K562 (cell line): ENCODE measurements around the gene FAM110D. TPM values are rescaled to one million over a fixed set of nuclear protein-coding genes. Genes with fewer than 3 reads are reported as not detected.

Source experiments
- ATAC-seq: fragments of 200-7000 bp; cut with Tn5 transposase; 3 replicates; pipeline ENCODE4 v1.9.1; 2020; ENCODE audit warnings: moderate library complexity
- BruUV-seq: library from RNA; stranded (reverse); fragments of 400-500 nt; replicated peaks from 2 replicates; lab custom pipeline; 2021; lab: Mats Ljungman, UMichigan
- CTCF ChIA-PET: fragments of 300-600 bp; formaldehyde crosslinking; extraction: SDS; loops from one replicate; lab custom pipeline; 2021; ENCODE audit warnings: low intra/inter-chr PET ratio; lab: Yijun Ruan, JAX
- POLR2A ChIA-PET: fragments of 300-600, 350-650 bp; sonication (Branson Sonifier 250); formaldehyde crosslinking; extraction: SDS; loops from one replicate; lab custom pipeline; 2021; ENCODE audit warnings: antibody characterized with exemption, inconsistent platforms; lab: Yijun Ruan, JAX
- DNase-seq, 4 experiments: peaks; one replicate each; pipeline versions ENCODE4 v3.0.0 to v3.0.0-alpha.2; 2011 to 2018; ENCODE audit warnings: low spot score in 3 of 4, mixed read lengths in 3 of 4; ENCODE audit errors: extremely low read depth in 1 of 4
- FAIRE-seq: peaks from 2 replicates; lab custom pipeline; 2011; peaks lifted over from hg19 to GRCh38; lab: Jason Lieb, UNC
- H2AFZ ChIP-seq: 2 replicates; pipeline ENCODE4 v1.6.0; 2011; ENCODE audit warnings: low read depth, low read length, control low read depth, inconsistent platforms
- H3K27ac ChIP-seq: fragments of 200-600 bp; 3 replicates; pipeline ENCODE4 v1.8.0; 2011; ENCODE audit warnings: low read depth, mild to moderate bottlenecking, control low read depth, inconsistent platforms, low read length, moderate library complexity, mixed read lengths; ENCODE audit errors: extremely low read depth
- H3K27me3 ChIP-seq, 2 experiments: fragments of 300-600 bp in 1 of 2; 2 replicates in 1 of 2; 3 replicates in 1 of 2; pipeline versions ENCODE4 v1.6.0 to v1.8.0; 2011; ENCODE audit warnings: inconsistent platforms in 2 of 2, low read length in 2 of 2, mild to moderate bottlenecking in 1 of 2, mixed read lengths in 1 of 2, moderate library complexity in 1 of 2; ENCODE audit not compliant: control insufficient read depth in 2 of 2, insufficient read depth in 2 of 2
- H3K36me3 ChIP-seq: fragments of 300-600 bp; 3 replicates; pipeline ENCODE4 v1.8.0; 2011; ENCODE audit warnings: mild to moderate bottlenecking, low read length, inconsistent platforms; ENCODE audit not compliant: control insufficient read depth, insufficient read depth
- H3K4me1 ChIP-seq, 2 experiments: fragments of 200-600 bp in 1 of 2; replicated peaks in 1 of 2; 2 replicates in 1 of 2; 3 replicates in 1 of 2; pipeline versions ENCODE4 v1.5.1 to v1.8.0; 2011; ENCODE audit warnings: inconsistent platforms in 2 of 2, low read length in 2 of 2, mild to moderate bottlenecking in 1 of 2, mixed read lengths in 1 of 2, moderate library complexity in 1 of 2; ENCODE audit not compliant: control insufficient read depth in 2 of 2, insufficient read depth in 2 of 2
- H3K4me2 ChIP-seq: 2 replicates; pipeline ENCODE4 v1.6.1; 2011; ENCODE audit warnings: low read length, control low read depth, inconsistent platforms, mixed read lengths; ENCODE audit not compliant: insufficient read depth
- H3K4me3 ChIP-seq: fragments of 200-600 bp; sonication (generic), shearing (Covaris generic); 2 replicates; pipeline ENCODE4 v1.5.1; 2016; ENCODE audit warnings: control low read depth, inconsistent platforms
- H3K79me2 ChIP-seq: fragments of 200-600 bp; 3 replicates; pipeline ENCODE4 v1.8.0; 2011; ENCODE audit warnings: low read length, inconsistent platforms; ENCODE audit not compliant: control insufficient read depth, insufficient read depth
- H3K9ac ChIP-seq, 2 experiments: 2 replicates each; pipeline versions ENCODE4 v1.6.0 to v1.6.1; 2011; ENCODE audit warnings: low read depth in 2 of 2, low read length in 2 of 2, control low read depth in 1 of 2, inconsistent platforms in 1 of 2, mild to moderate bottlenecking in 1 of 2, mixed read lengths in 1 of 2; ENCODE audit not compliant: insufficient read depth in 1 of 2
- H3K9me1 ChIP-seq: one replicate; pipeline ENCODE4 v1.6.0; 2011; ENCODE audit warnings: inconsistent platforms, mild to moderate bottlenecking, low read length, moderate library complexity; ENCODE audit not compliant: control insufficient read depth, insufficient read depth
- H3K9me3 ChIP-seq: replicated peaks from 2 replicates; pipeline ENCODE4 v1.5.1; 2011; ENCODE audit warnings: low read depth, low read length, inconsistent platforms; ENCODE audit not compliant: control insufficient read depth, insufficient read depth
- H4K20me1 ChIP-seq: replicated peaks from 2 replicates; pipeline ENCODE4 v1.6.1; 2011; ENCODE audit warnings: low read length, inconsistent platforms, mixed read lengths; ENCODE audit not compliant: control insufficient read depth, insufficient read depth
- BRF1 ChIP-seq: IDR thresholded peaks from 3 replicates; pipeline ENCODE4 v1.6.1; 2011; ENCODE audit warnings: borderline replicate concordance, mild to moderate bottlenecking; ENCODE audit not compliant: insufficient read length; ENCODE audit errors: extremely low read depth
- JUNB ChIP-seq: fragments of 450-650 bp; formaldehyde crosslinking; conservative IDR thresholded peaks from 2 replicates; pipeline ENCODE4 v1.4.0; 2020; ENCODE audit warnings: mild to moderate bottlenecking
- PRDM10 ChIP-seq: fragments of 450-650 bp; IDR thresholded peaks from 2 replicates; pipeline ENCODE4 v1.6.1; 2018; ENCODE audit not compliant: partially characterized antibody
- TGIF2 ChIP-seq: sonication (generic); formaldehyde crosslinking; IDR thresholded peaks from 2 replicates; pipeline ENCODE4 v1.8.1; 2022; ENCODE audit warnings: mild to moderate bottlenecking, missing genetic modification reagents, moderate library complexity
- ZMIZ1 ChIP-seq, 2 experiments: fragments of 150-350 bp in 1 of 2; IDR thresholded peaks; 2 replicates each; pipeline ENCODE4 v1.6.1; 2012 to 2016; ENCODE audit warnings: low read depth in 2 of 2, low read length in 2 of 2, mild to moderate bottlenecking in 1 of 2, moderate library complexity in 1 of 2
- ZNF445 ChIP-seq: fragments of 250-450 bp; sonication (Bioruptor Pico); IDR thresholded peaks from 2 replicates; pipeline ENCODE4 v1.4.0; 2020; ENCODE audit warnings: low read depth, mild to moderate bottlenecking, moderate library complexity
- WGBS: fragments of 100-300 bp; shearing (Covaris generic); methylation state at CpG from one replicate; pipeline ENCODE4 v1.1.6; 2016; ENCODE audit warnings: low coverage, mixed read lengths; ENCODE audit not compliant: insufficient coverage; ENCODE audit errors: missing lambda C conversion rate; 5-methylcytosine and 5-hydroxymethylcytosine counted together
- in situ Hi-C: fragments of 300-500 bp; cut with MboI; formaldehyde crosslinking; loops from 4 replicates; pipeline ENCODE4 v1.15.0; 2018; ENCODE audit warnings: inconsistent platforms, mixed read lengths
- intact Hi-C: fragments of 100-400 bp; cut with micrococcal nuclease; formaldehyde crosslinking; loops from 2 replicates; pipeline ENCODE4 v1.14.2; 2022
- polyA plus RNA-seq, 8 experiments: library from polyadenylated mRNA; depleted of rRNA in 4 of 8; stranded (reverse) in 5 of 8; unstranded in 3 of 8; fragments of >200 nt; fragmentation: Nextera tagmentation in 2 of 8; fragmentation: Illumina TruSeq in 1 of 8; extraction: Ambion mirVana in 2 of 8; extraction: Trizol in 1 of 8; gene quantifications; 2 replicates each; pipeline versions ENCODE4 v1.2.1 to v1.2.3, GENCODE V29; 2011 to 2014; ENCODE audit warnings: inconsistent platforms in 1 of 8, missing spikeins in 1 of 8
- total RNA-seq, 7 experiments: library from RNA; depleted of rRNA in 6 of 7; stranded (reverse); fragments of >200 nt in 6 of 7; fragmentation: Illumina TruSeq in 2 of 7; extraction: Trizol in 2 of 7; gene quantifications; 2 replicates each; pipeline versions ENCODE4 v1.2.1 to v1.2.3, GENCODE V29; 2011 to 2021; ENCODE audit warnings: low replicate concordance in 1 of 7

FAM110D gene
- total and polyA plus RNA-seq, 9 of the 15 experiments (the other 6 are each of a cell fraction or from before 2014, with no cell fraction given): 0.04 to 1.1 (median 0.33) TPM

GRCh38 chr1:26197301-26197700 is 38.4 kb downstream of the FAM110D start:
- Histone ChIP-seq H3K27ac (no peak overlapping the region), H3K4me1 (peaks cover 23 to 26% of the 10 kb centered on the region in 2 experiments), H3K27me3 (no peaks in the 10 kb centered on the region), H4K20me1 (no peaks in the 10 kb centered on the region), H3K4me2 (no peak overlapping the region), H3K36me3 (no peaks in the 10 kb centered on the region), H3K4me3 (no peak overlapping the region)
- in situ Hi-C loops (no loop called here), intact Hi-C loops (no loop called here)
- no peak for ATAC-seq
- no peak for FAIRE-seq
- CTCF ChIA-PET: no interaction called here
- no peak for DNase-seq
- no TSS peak for BruUV-seq
- no peak for TF ChIP-seq ZMIZ1 (IDR thresholded peaks at IDR 0.05; ENCODE audit: low read depth in 2 of 2, low read length in 2 of 2)
- no peak for TF ChIP-seq ZNF445 (CRISPR knock-in tag)
- TF ChIP-seq JUNB (CRISPR knock-in tag): no peak
- TF ChIP-seq TGIF2 (CRISPR knock-in tag): no peak
- TF ChIP-seq PRDM10: no peak
- no peak for TF ChIP-seq BRF1
- TF ChIP-seq, all 486 proteins: peak for 0
- Histone ChIP-seq H3K9me3 (no peaks in the 10 kb centered on the region), H3K79me2 (no peaks in the 10 kb centered on the region), H3K9me1 (no peaks in the 10 kb centered on the region), H2AFZ (no peak overlapping the region), H3K9ac (no peak overlapping the region)
- POLR2A ChIA-PET: interaction anchor here (0.7 kb wide), 1 partner anchor 182 kb away, joined by 3 read pairs; no protein-coding TSS in a partner anchor
- WGBS: 38% methylated on average over 3 of the region's 3 CpGs
